GM21360 (cell line): ENCODE results near the gene AOC1.
"Not testable (repeated sequence)": the region's sequence is repeated elsewhere in the genome, so short reads cannot be mapped to it uniquely, and the experiment has no call there.

ENCODE experiments used
- ATAC-seq: cut with Tn5 transposase; IDR thresholded peaks from one replicate; pipeline ENCODE4 v1.9.1; 2021; ENCODE audit warnings: mild to moderate bottlenecking, moderate library complexity; ENCODE audit not compliant: unreplicated experiment

The AOC1 gene

GRCh38 chr7:150852371-150852905, at the start of gene AOC1:
AOC1 (plus strand) TSS chr7:150852517; CDS start chr7:150856471, 3,954 bp downstream.
- ATAC-seq, result no peak

- no peak for ATAC-seq
Measured at GRCh38 chr7:150803161-150803860, 49.0 kb upstream of the AOC1 start.

GRCh38 chr7:150804802-150805201, 47.5 kb upstream of the AOC1 start:
- ATAC-seq, result no peak

- ATAC-seq, result no peak
Measured at GRCh38 chr7:150805864-150806263, 46.5 kb upstream of the AOC1 start.

- no peak for ATAC-seq
Measured at GRCh38 chr7:150806454-150806853, 45.9 kb upstream of the AOC1 start.

GRCh38 chr7:150806863-150807262, 45.5 kb upstream of the AOC1 start:
- ATAC-seq, result no peak

- ATAC-seq, result not testable (repeated sequence)
Measured at GRCh38 chr7:150807616-150808438, 44.5 kb upstream of the AOC1 start.

- ATAC-seq, result no peak
Measured at GRCh38 chr7:150814328-150815001, 37.9 kb upstream of the AOC1 start.

- ATAC-seq, result no peak
Measured at GRCh38 chr7:150818971-150819370, 33.3 kb upstream of the AOC1 start.

GRCh38 chr7:150820148-150820547, 32.2 kb upstream of the AOC1 start:
- ATAC-seq, result no peak

- no peak for ATAC-seq
Measured at GRCh38 chr7:150820578-150821198, 31.6 kb upstream of the AOC1 start.

GRCh38 chr7:150823043-150823442, 29.3 kb upstream of the AOC1 start:
- ATAC-seq, result no peak

- no peak for ATAC-seq
Measured at GRCh38 chr7:150823484-150824126, 28.7 kb upstream of the AOC1 start.

GRCh38 chr7:150824379-150825177, 27.7 kb upstream of the AOC1 start:
- no peak for ATAC-seq

GRCh38 chr7:150826061-150826849, 26.1 kb upstream of the AOC1 start:
- no peak for ATAC-seq

GRCh38 chr7:150828384-150828783, 23.9 kb upstream of the AOC1 start:
- no peak for ATAC-seq

- no peak for ATAC-seq
Measured at GRCh38 chr7:150829426-150829825, 22.9 kb upstream of the AOC1 start.

GRCh38 chr7:150830937-150831336, 21.4 kb upstream of the AOC1 start:
- no peak for ATAC-seq

- no peak for ATAC-seq
Measured at GRCh38 chr7:150831851-150832250, 20.5 kb upstream of the AOC1 start.
